ENCODE results near the gene SGSM2. TPM values are rescaled to one million over a fixed set of nuclear protein-coding genes. Genes with fewer than 3 reads are reported as not detected.

SGSM2 gene
- total RNA-seq, 4 donors from 2014 or later = 31.5 to 93.3 (median 63.7) TPM

DNA sequence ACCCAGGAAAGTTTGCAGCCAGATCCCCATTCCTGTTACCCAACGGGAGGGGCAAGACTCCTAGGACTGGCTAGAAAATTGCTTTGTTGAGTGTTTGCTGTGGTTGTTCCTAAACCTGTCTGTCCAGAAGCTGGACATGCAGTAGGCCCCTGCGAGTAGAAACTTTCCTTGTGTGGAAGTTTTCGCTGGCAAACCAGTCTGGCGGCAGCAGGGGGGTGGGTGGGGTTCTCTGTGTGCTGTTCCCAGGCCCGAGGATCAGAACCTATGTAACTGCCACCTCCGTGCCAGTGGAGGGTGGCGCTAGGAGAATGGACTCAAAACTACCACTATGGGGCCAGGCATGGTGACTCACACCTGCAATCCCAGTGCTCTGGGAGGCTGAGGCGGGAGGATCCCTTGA, 9.2 kb downstream of the SGSM2 start:
- H3K36me3 ChIP-seq = peaks cover 0 to 43% (median 0%) of the 10 kb centered on the region in 3 donors
- DNase-seq (ENCODE audit: low spot score in 2 of 2) = no peak
- WGBS, 2 donors = 90% methylated on average over 8 of the region's 8 CpGs
- H3K4me1 ChIP-seq = no peaks in the 10 kb centered on the region
- no peaks in the 10 kb centered on the region for H3K9me3 ChIP-seq
- TF ChIP-seq, protein P1, sequence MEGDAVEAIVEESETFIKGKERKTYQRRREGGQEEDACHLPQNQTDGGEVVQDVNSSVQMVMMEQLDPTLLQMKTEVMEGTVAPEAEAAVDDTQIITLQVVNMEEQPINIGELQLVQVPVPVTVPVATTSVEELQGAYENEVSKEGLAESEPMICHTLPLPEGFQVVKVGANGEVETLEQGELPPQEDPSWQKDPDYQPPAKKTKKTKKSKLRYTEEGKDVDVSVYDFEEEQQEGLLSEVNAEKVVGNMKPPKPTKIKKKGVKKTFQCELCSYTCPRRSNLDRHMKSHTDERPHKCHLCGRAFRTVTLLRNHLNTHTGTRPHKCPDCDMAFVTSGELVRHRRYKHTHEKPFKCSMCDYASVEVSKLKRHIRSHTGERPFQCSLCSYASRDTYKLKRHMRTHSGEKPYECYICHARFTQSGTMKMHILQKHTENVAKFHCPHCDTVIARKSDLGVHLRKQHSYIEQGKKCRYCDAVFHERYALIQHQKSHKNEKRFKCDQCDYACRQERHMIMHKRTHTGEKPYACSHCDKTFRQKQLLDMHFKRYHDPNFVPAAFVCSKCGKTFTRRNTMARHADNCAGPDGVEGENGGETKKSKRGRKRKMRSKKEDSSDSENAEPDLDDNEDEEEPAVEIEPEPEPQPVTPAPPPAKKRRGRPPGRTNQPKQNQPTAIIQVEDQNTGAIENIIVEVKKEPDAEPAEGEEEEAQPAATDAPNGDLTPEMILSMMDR (IDR thresholded peaks at IDR 0.05) = no peak
- TF ChIP-seq EP300 (IDR thresholded peaks at IDR 0.05) (no peak), POLR2A (IDR thresholded peaks at IDR 0.05) (no peak)
- H3K27ac ChIP-seq = no peak overlapping the region
- no peak overlapping the region for H3K4me3 ChIP-seq
- H3K27me3 ChIP-seq = no peaks in the 10 kb centered on the region

DNA sequence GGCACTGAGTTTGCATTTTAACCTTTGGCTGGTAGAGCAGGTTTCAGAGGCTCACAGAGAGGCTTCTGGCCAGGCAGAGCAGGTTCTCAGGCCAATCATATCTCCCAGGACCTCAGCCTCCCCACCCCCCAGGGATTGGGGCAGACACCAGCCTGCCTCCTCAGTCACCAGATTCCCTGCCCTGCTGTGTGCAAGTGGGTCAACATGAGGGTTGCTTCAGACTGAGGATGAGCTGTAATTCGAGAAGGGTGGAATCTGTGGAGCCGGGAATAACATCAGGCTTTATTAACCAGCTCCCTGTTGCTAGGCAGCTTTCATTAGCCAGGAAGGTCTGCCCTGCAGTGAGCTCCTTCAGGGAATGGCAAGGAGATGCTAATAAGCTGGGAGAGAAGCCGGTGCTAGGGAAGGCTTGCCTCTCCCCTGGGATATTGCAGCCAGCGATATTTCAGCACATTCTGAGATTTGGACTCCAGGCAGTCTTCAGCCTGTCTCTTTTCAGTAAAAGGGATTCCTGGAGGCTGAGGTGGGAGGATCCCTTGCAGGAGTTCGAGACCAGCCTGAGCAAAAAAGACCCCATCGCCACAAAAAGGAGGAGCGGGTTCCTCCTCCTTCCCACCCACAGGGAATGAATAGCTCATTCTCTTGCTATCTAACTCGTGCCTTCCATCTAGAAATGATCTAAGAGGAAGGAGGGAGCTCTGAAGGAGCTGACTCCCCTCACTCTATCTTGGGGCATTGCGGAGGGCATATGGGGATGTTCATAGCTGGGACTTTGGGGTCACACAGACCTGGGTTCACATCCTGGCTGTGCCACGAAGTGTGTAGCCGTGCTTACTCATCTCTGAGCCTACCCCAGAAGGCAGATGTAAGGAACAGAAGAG, 10.7 kb downstream of the SGSM2 start:
- TF ChIP-seq EP300 (IDR thresholded peaks at IDR 0.05) (no peak), POLR2A (IDR thresholded peaks at IDR 0.05) (no peak)
- TF ChIP-seq, protein P1 (IDR thresholded peaks at IDR 0.05) = no peak
- no peaks in the 10 kb centered on the region for H3K9me3 ChIP-seq
- H3K27me3 ChIP-seq = no peaks in the 10 kb centered on the region
- no peak for DNase-seq (ENCODE audit: low spot score in 2 of 2)
- no peak overlapping the region for H3K4me3 ChIP-seq
- H3K36me3 ChIP-seq = peaks cover 0 to 33% (median 0%) of the 10 kb centered on the region in 3 donors
- peaks cover 0 to 1% (median 0%) of the 10 kb centered on the region in 4 donors for H3K4me1 ChIP-seq
- no peak overlapping the region for H3K27ac ChIP-seq
- 49% methylated on average over 11 of the region's 11 CpGs for WGBS, 2 donors

DNA sequence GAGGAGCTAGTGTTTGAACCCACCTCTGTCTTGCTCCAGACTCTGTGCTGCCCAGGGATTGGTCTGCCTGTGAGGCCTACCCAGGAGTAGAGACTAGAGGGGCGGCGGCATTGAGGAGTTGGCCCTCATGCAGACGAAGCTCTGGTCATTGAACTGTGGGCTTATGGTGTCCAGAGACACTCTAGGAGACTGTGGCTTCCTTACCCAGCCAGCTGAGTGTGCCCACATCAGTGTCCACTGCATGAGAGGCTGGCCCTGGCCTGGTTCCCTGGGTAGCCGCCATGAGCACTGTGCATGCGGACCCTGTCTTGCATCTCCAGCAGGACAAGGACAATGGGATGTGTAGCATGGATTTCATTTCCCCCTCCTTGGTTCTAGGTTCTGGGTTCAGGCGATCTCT, 14.0 kb downstream of the SGSM2 start:
- WGBS, 2 donors = 95 to 98% methylated on average over 5 to 6 of the region's 6 CpGs
- no peaks in the 10 kb centered on the region for H3K9me3 ChIP-seq
- peaks cover 0 to 8% (median 0%) of the 10 kb centered on the region in 3 donors for H3K36me3 ChIP-seq
- H3K27ac ChIP-seq = no peak overlapping the region
- TF ChIP-seq POLR2A (IDR thresholded peaks at IDR 0.05) = no peak
- no peak for TF ChIP-seq EP300 (IDR thresholded peaks at IDR 0.05)
- TF ChIP-seq, protein P1 (IDR thresholded peaks at IDR 0.05) = no peak
- H3K4me3 ChIP-seq = no peak overlapping the region
- no peaks in the 10 kb centered on the region for H3K27me3 ChIP-seq
- DNase-seq (ENCODE audit: low spot score in 2 of 2) = no peak
- H3K4me1 ChIP-seq = peaks cover 0 to 4% (median 0%) of the 10 kb centered on the region in 4 donors

DNA sequence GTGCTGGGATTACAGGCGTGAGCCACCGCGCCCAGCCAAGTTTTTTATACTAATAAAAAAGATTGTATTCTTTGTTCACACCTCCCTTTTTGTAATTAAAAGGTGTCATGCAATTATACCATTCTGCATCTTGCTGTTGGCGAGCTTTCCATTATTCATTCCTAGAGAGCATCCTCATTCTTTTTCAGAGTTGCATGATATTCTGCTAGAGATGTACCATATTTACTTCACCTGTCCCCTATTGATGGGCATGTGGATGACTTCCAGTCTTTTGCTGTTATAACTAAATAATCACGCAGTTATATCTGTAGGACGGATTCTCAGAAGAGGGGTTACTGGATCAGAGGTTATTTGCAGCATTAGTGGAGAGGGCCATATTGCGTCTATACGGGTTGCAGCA, 17.0 kb downstream of the SGSM2 start:
- no peak for DNase-seq (ENCODE audit: low spot score in 2 of 2)
- TF ChIP-seq POLR2A (IDR thresholded peaks at IDR 0.05) (no peak), EP300 (IDR thresholded peaks at IDR 0.05) (no peak)
- TF ChIP-seq, protein P1 (IDR thresholded peaks at IDR 0.05) = no peak
- Histone ChIP-seq H3K9me3 (no peaks in the 10 kb centered on the region), H3K4me1 (peaks cover 0 to 4% (median 0%) of the 10 kb centered on the region in 4 donors), H3K36me3 (peaks cover 0 to 6% (median 0%) of the 10 kb centered on the region in 3 donors), H3K4me3 (no peak overlapping the region), H3K27me3 (no peaks in the 10 kb centered on the region), H3K27ac (no peak overlapping the region)
- WGBS, 2 donors = 85 to 88% methylated on average over 8 of the region's 8 CpGs

DNA sequence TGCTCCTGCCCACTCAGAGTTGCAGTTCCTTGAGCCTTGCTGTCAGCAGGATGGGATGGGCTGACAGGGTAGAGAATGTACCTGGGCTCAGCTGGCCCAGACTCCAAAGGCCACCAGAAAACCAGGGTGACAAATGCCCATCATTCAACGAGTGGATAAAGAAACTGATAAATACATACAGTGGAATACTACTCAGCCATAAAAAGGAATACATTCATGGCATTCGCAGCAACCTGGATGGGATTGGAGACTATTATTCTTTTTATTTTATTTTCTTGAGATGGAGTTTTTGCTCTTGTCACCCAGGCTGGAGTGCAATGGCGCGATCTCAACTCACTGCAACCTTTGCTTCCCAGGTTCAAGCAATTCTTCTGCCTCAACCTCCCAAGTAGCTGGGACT, 19.9 kb downstream of the SGSM2 start:
- H3K9me3 ChIP-seq = no peaks in the 10 kb centered on the region
- H3K27ac ChIP-seq = no peak overlapping the region
- no peak for DNase-seq (ENCODE audit: low spot score in 2 of 2)
- no peaks in the 10 kb centered on the region for H3K27me3 ChIP-seq
- H3K36me3 ChIP-seq = peaks cover 0 to 31% (median 0%) of the 10 kb centered on the region in 3 donors
- 98% methylated on average over 4 of the region's 4 CpGs for WGBS, 2 donors
- TF ChIP-seq, protein P1 (IDR thresholded peaks at IDR 0.05) = no peak
- TF ChIP-seq POLR2A (IDR thresholded peaks at IDR 0.05) (no peak), EP300 (IDR thresholded peaks at IDR 0.05) (no peak)
- peaks cover 0 to 4% (median 0%) of the 10 kb centered on the region in 4 donors for H3K4me1 ChIP-seq
- H3K4me3 ChIP-seq = no peak overlapping the region

Data from tibial nerve (tissue), 4 donors.